ENCODE data around the gene HMCN2. TPM values are rescaled to one million over a fixed set of nuclear protein-coding genes. Genes with fewer than 3 reads are reported as not detected.

The HMCN2 gene
- total RNA-seq, 1 donor: under 0.01 TPM

GRCh38 chr9:130448771-130449603, 183.4 kb downstream of the HMCN2 start:
- H3K4me3 ChIP-seq (ENCODE audit: insufficient read depth, low read length): no peak overlapping the region
- no peak overlapping the region for H3K27ac ChIP-seq (ENCODE audit: low read depth, low read length)
- H3K79me2 ChIP-seq (ENCODE audit: insufficient read depth, low read length): peaks cover 16% of the 10 kb centered on the region
- no peak for DNase-seq (ENCODE audit: insufficient read length, low spot score, missing footprints)
- peaks cover 2% of the 10 kb centered on the region for H3K36me3 ChIP-seq (ENCODE audit: insufficient read depth, low read length)
- H3K4me1 ChIP-seq (ENCODE audit: insufficient read depth, low read length): peaks cover 40% of the 10 kb centered on the region
- H3K4me2 ChIP-seq (ENCODE audit: insufficient read depth, low read length): no peak overlapping the region
- H4K20me1 ChIP-seq (ENCODE audit: insufficient read depth, low read length): peaks cover 64% of the 10 kb centered on the region
- H3K27me3 ChIP-seq (ENCODE audit: insufficient read depth, low read length): no peaks in the 10 kb centered on the region
- TF ChIP-seq, protein P1, sequence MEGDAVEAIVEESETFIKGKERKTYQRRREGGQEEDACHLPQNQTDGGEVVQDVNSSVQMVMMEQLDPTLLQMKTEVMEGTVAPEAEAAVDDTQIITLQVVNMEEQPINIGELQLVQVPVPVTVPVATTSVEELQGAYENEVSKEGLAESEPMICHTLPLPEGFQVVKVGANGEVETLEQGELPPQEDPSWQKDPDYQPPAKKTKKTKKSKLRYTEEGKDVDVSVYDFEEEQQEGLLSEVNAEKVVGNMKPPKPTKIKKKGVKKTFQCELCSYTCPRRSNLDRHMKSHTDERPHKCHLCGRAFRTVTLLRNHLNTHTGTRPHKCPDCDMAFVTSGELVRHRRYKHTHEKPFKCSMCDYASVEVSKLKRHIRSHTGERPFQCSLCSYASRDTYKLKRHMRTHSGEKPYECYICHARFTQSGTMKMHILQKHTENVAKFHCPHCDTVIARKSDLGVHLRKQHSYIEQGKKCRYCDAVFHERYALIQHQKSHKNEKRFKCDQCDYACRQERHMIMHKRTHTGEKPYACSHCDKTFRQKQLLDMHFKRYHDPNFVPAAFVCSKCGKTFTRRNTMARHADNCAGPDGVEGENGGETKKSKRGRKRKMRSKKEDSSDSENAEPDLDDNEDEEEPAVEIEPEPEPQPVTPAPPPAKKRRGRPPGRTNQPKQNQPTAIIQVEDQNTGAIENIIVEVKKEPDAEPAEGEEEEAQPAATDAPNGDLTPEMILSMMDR (IDR thresholded peaks at IDR 0.05; ENCODE audit: extremely low read depth, low read depth, low read length): no peak
- H3K9me3 ChIP-seq (ENCODE audit: low read depth, low read length): no peaks in the 10 kb centered on the region
- H2AFZ ChIP-seq (ENCODE audit: low read length): no peak overlapping the region

DNA sequence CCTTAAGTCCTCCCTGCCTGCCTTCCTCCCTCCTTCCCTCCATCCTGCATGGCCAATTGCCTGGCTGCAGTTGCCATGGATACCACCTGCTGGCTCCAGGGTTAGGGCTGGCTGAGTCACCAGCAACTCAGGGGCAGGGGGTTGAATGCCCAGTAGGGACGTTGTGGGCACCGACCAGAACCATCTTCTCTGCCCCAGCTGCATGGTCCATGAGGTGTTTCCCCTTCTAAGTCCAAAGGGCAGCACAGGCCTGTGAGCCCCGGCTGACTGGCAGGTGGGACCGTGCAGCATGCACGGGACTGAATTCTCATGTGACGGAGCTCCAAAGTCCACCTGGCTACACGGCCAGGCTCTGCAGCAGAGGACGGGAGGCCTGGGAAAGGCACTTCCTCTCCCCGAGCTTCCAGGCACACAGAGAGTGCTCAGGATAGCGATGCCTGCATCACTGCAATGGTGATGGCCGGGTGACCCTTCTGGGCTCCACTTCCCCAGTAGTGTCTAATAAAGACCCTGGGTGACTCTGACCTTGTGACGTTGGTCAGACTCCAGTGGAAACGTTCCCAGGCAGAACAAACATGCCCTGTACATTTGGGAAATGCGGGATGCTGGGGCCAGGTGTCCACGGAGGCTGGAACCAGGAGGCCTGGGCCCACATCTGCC, 184.9 kb downstream of the HMCN2 start:
- Histone ChIP-seq H3K36me3 (ENCODE audit: insufficient read depth, low read length) (peaks cover 7% of the 10 kb centered on the region), H3K79me2 (ENCODE audit: insufficient read depth, low read length) (peaks cover 16% of the 10 kb centered on the region), H3K27me3 (ENCODE audit: insufficient read depth, low read length) (no peaks in the 10 kb centered on the region), H3K9me3 (ENCODE audit: low read depth, low read length) (no peaks in the 10 kb centered on the region), H2AFZ (ENCODE audit: low read length) (no peak overlapping the region), H3K4me2 (ENCODE audit: insufficient read depth, low read length) (no peak overlapping the region), H3K4me1 (ENCODE audit: insufficient read depth, low read length) (peaks cover 37% of the 10 kb centered on the region), H3K27ac (ENCODE audit: low read depth, low read length) (no peak overlapping the region), H4K20me1 (ENCODE audit: insufficient read depth, low read length) (peaks cover 76% of the 10 kb centered on the region), H3K4me3 (ENCODE audit: insufficient read depth, low read length) (no peak overlapping the region)
- TF ChIP-seq, protein P1 (IDR thresholded peaks at IDR 0.05; ENCODE audit: extremely low read depth, low read depth, low read length): no peak
- DNase-seq (ENCODE audit: insufficient read length, low spot score, missing footprints): no peak

DNA sequence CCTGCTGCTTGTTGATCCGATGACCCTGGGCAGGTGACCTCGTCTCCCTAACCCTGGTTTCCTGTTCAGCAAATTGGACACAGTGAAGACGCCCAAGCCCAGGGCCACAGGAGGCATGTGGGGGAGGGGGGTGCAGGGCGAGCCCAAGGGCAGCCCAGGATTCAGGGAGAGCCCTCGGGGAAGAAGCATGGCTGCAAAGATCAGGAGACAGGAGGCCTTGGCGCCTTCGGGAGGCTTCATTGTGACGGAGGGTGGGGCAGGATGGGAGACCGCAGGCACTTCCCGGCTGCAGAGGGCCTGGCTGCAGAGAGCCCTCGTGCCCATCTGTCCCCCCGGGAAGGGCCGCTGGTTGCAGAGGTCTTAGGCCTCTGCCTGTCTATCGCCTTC, 185.4 kb downstream of the HMCN2 start:
- peaks cover 77% of the 10 kb centered on the region for H4K20me1 ChIP-seq (ENCODE audit: insufficient read depth, low read length)
- no peak overlapping the region for H2AFZ ChIP-seq (ENCODE audit: low read length)
- H3K27me3 ChIP-seq (ENCODE audit: insufficient read depth, low read length): no peaks in the 10 kb centered on the region
- peaks cover 7% of the 10 kb centered on the region for H3K36me3 ChIP-seq (ENCODE audit: insufficient read depth, low read length)
- DNase-seq (ENCODE audit: insufficient read length, low spot score, missing footprints): no peak
- no peak overlapping the region for H3K27ac ChIP-seq (ENCODE audit: low read depth, low read length)
- H3K4me3 ChIP-seq (ENCODE audit: insufficient read depth, low read length): no peak overlapping the region
- no peak overlapping the region for H3K4me2 ChIP-seq (ENCODE audit: insufficient read depth, low read length)
- no peaks in the 10 kb centered on the region for H3K9me3 ChIP-seq (ENCODE audit: low read depth, low read length)
- peaks cover 16% of the 10 kb centered on the region for H3K79me2 ChIP-seq (ENCODE audit: insufficient read depth, low read length)
- TF ChIP-seq, protein P1 (IDR thresholded peaks at IDR 0.05; ENCODE audit: extremely low read depth, low read depth, low read length): no peak
- peaks cover 32% of the 10 kb centered on the region for H3K4me1 ChIP-seq (ENCODE audit: insufficient read depth, low read length)
